ENCODE results near the gene MDH2.

DNA sequence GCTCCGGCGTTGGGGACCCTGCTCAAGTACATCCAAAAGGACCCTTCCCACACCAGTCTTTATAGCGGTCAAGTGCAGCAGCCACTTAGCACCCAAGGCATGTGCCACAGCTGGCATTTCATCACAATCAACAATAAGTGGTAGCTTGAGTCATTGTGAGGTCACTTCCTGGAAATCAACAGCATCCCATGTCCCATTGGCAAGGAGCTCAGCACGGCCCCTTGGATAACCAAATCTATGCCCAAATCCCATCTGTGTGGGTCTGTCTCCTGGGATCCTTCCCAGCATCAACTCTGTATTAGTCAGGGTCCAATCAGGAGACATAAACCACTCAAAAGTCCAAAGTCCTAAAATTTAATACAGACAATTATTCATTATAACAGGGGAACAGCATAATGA lies 27.1 kb downstream of the MDH2 start:
- no peak for TF ChIP-seq SUZ12 (IDR thresholded peaks at IDR 0.05; ENCODE audit: extremely low read depth, insufficient read depth, insufficient read length)
- TF ChIP-seq ZNF274 (IDR thresholded peaks at IDR 0.05; ENCODE audit: low read depth, low read length) = no peak

All from NT2/D1 (cell line).